BLaER1 treated with 17β-estradiol and CSF1 and Interleukin-3, amounts not matched to agents 10 nM and 100 nM (cell line): ENCODE measurements around the gene NR4A3.

Experiments
- H3K27ac ChIP-seq, 11 experiments: shearing (Covaris generic); formaldehyde crosslinking; 2 replicates each; pipeline ENCODE4 v1.8.1; 2022
- H3K27me3 ChIP-seq, 11 experiments: shearing (Covaris generic); formaldehyde crosslinking; 2 replicates each; pipeline ENCODE4 v1.8.1; 2022
- H3K36me3 ChIP-seq, 11 experiments: shearing (Covaris generic); formaldehyde crosslinking; 2 replicates each; pipeline ENCODE4 v1.8.1; 2022
- H3K4me1 ChIP-seq, 10 experiments: shearing (Covaris generic); formaldehyde crosslinking; 2 replicates each; pipeline ENCODE4 v1.8.1; 2022
- H3K4me2 ChIP-seq, 11 experiments: shearing (Covaris generic); formaldehyde crosslinking; 2 replicates each; pipeline ENCODE4 v1.8.1; 2022
- H3K4me3 ChIP-seq, 10 experiments: shearing (Covaris generic); formaldehyde crosslinking; 2 replicates each; pipeline ENCODE4 v1.8.1; 2022
- H3K9ac ChIP-seq, 11 experiments: shearing (Covaris generic); formaldehyde crosslinking; 2 replicates each; pipeline ENCODE4 v1.8.1; 2022
- H3K9me3 ChIP-seq, 11 experiments: shearing (Covaris generic); formaldehyde crosslinking; replicated peaks in 1 of 11; 2 replicates each; pipeline ENCODE4 v1.8.1; 2022
- H4K20me1 ChIP-seq, 11 experiments: shearing (Covaris generic); formaldehyde crosslinking; 2 replicates each; pipeline ENCODE4 v1.8.1; 2022
- Cebpa-rat ChIP-seq, 11 experiments: shearing (Covaris generic); IDR thresholded peaks; 2 replicates each; pipeline ENCODE4 v1.8.1; 2022

Gene NR4A3

GRCh38 chr9:99896119-99896518 is 74.4 kb downstream of the NR4A3 start:
- no peaks in the 10 kb centered on the region for H3K9me3 ChIP-seq
- no peak overlapping the region for H3K4me3 ChIP-seq
- H4K20me1 ChIP-seq, result no peaks in the 10 kb centered on the region
- no peak overlapping the region for H3K27ac ChIP-seq
- H3K27me3 ChIP-seq, result no peaks in the 10 kb centered on the region
- H3K9ac ChIP-seq, result no peak overlapping the region
- H3K4me2 ChIP-seq, result no peak overlapping the region
- no peaks in the 10 kb centered on the region for H3K4me1 ChIP-seq
- H3K36me3 ChIP-seq, result no peaks in the 10 kb centered on the region
- TF ChIP-seq Cebpa-rat (IDR thresholded peaks at IDR 0.05), result no peak

- Histone ChIP-seq H3K4me3 (no peak overlapping the region), H3K27ac (no peak overlapping the region), H3K4me1 (peaks cover 12 to 22% (median 18%) of the 10 kb centered on the region in 10 experiments), H4K20me1 (peaks cover 0 to 8% (median 0%) of the 10 kb centered on the region in 11 experiments; a peak in 3 of 22 replicates), H3K9ac (no peak overlapping the region), H3K27me3 (no peaks in the 10 kb centered on the region), H3K4me2 (no peak overlapping the region), H3K9me3 (no peaks in the 10 kb centered on the region; a peak in 1 of 22 replicates), H3K36me3 (no peaks in the 10 kb centered on the region)
- TF ChIP-seq Cebpa-rat (IDR thresholded peaks at IDR 0.05), result no peak
Observed at GRCh38 chr9:99903393-99903792, 81.7 kb downstream of the NR4A3 start.

GRCh38 chr9:99905833-99906402 is 84.2 kb downstream of the NR4A3 start:
- Histone ChIP-seq H3K4me3 (peak overlapping the region; percentile 70 to 97 (median 82)), H3K9me3 (no peaks in the 10 kb centered on the region; a peak in 1 of 22 replicates), H4K20me1 (peaks cover 0 to 13% (median 0%) of the 10 kb centered on the region in 11 experiments; a peak in 5 of 22 replicates), H3K4me2 (peak overlapping the region; percentile 64 to 95 (median 84)), H3K27ac (peak overlapping the region in 1 of 11 experiments; percentile 95; a peak in 1 of 22 replicates), H3K36me3 (peaks cover 0 to 3% (median 2%) of the 10 kb centered on the region in 11 experiments; a peak in 9 of 22 replicates), H3K9ac (peak overlapping the region in 9 of 11 experiments; percentile 21 to 96 (median 93); a peak in 10 of 22 replicates), H3K4me1 (peaks cover 12 to 25% (median 20%) of the 10 kb centered on the region in 10 experiments), H3K27me3 (no peaks in the 10 kb centered on the region)
- TF ChIP-seq Cebpa-rat (IDR thresholded peaks at IDR 0.05), result no peak

- no peaks in the 10 kb centered on the region for H3K27me3 ChIP-seq
- peak within 1 kb of the TSS; percentile 83 to 96 (median 91) for H3K4me2 ChIP-seq
- H3K9ac ChIP-seq, result peak within 1 kb of the TSS; percentile 83 to 96 (median 93)
- H3K27ac ChIP-seq, result peak within 1 kb of the TSS; percentile 87 to 97 (median 94)
- peaks cover 12 to 25% (median 20%) of the 10 kb centered on the region in 10 experiments for H3K4me1 ChIP-seq
- H4K20me1 ChIP-seq, result peaks cover 0 to 13% (median 0%) of the 10 kb centered on the region in 11 experiments; a peak in 6 of 22 replicates
- peak within 1 kb of the TSS; percentile 70 to 97 (median 82) for H3K4me3 ChIP-seq
- TF ChIP-seq Cebpa-rat (IDR thresholded peaks at IDR 0.05), result no peak
- H3K9me3 ChIP-seq, result no peaks in the 10 kb centered on the region; a peak in 1 of 22 replicates
- H3K36me3 ChIP-seq, result peaks cover 0 to 10% (median 9%) of the 10 kb centered on the region in 11 experiments; a peak in 15 of 22 replicates
Observed at GRCh38 chr9:99906403-99907207, 84.9 kb downstream of the NR4A3 start, which contains the start of gene STX17. TSS of gene STX17 (plus strand) at chr9:99906654. CDS start at chr9:99915240, 8,586 bp downstream.

GRCh38 chr9:99907208-99907532 is 85.5 kb downstream of the NR4A3 start:
- H3K36me3 ChIP-seq, result peaks cover 0 to 16% (median 12%) of the 10 kb centered on the region in 11 experiments; a peak in 15 of 22 replicates
- H3K4me3 ChIP-seq, result peak overlapping the region; percentile 70 to 97 (median 82)
- H3K9me3 ChIP-seq, result no peaks in the 10 kb centered on the region; a peak in 1 of 22 replicates
- H3K27me3 ChIP-seq, result no peaks in the 10 kb centered on the region
- TF ChIP-seq Cebpa-rat (IDR thresholded peaks at IDR 0.05), result no peak
- H4K20me1 ChIP-seq, result peaks cover 0 to 13% (median 0%) of the 10 kb centered on the region in 11 experiments; a peak in 6 of 22 replicates
- peaks cover 12 to 25% (median 20%) of the 10 kb centered on the region in 10 experiments for H3K4me1 ChIP-seq
- H3K9ac ChIP-seq, result peak overlapping the region; percentile 83 to 96 (median 93)
- peak overlapping the region; percentile 87 to 97 (median 94) for H3K27ac ChIP-seq
- H3K4me2 ChIP-seq, result peak overlapping the region; percentile 83 to 96 (median 90)

- Histone ChIP-seq H3K9me3 (no peaks in the 10 kb centered on the region), H3K4me1 (peaks cover 6 to 16% (median 13%) of the 10 kb centered on the region in 10 experiments; a peak in 19 of 20 replicates), H3K27ac (no peak overlapping the region), H3K9ac (no peak overlapping the region), H3K27me3 (no peaks in the 10 kb centered on the region), H3K4me3 (no peak overlapping the region), H3K36me3 (peaks cover 20 to 39% (median 34%) of the 10 kb centered on the region in 11 experiments; a peak in 21 of 22 replicates), H4K20me1 (peaks cover 0 to 13% (median 0%) of the 10 kb centered on the region in 11 experiments; a peak in 6 of 22 replicates), H3K4me2 (no peak overlapping the region)
- TF ChIP-seq Cebpa-rat (IDR thresholded peaks at IDR 0.05), result no peak
Observed at GRCh38 chr9:99911600-99911999, 89.9 kb downstream of the NR4A3 start.
